Hypothalamus (tissue), 51 donors: Measurements from ENCODE around the gene INPP5D.

Source experiments
- DNase-seq, 51 donors: peaks; one replicate each; lab custom pipeline; 2025; lab: John Stamatoyannopoulos, UW

Gene INPP5D

DNA sequence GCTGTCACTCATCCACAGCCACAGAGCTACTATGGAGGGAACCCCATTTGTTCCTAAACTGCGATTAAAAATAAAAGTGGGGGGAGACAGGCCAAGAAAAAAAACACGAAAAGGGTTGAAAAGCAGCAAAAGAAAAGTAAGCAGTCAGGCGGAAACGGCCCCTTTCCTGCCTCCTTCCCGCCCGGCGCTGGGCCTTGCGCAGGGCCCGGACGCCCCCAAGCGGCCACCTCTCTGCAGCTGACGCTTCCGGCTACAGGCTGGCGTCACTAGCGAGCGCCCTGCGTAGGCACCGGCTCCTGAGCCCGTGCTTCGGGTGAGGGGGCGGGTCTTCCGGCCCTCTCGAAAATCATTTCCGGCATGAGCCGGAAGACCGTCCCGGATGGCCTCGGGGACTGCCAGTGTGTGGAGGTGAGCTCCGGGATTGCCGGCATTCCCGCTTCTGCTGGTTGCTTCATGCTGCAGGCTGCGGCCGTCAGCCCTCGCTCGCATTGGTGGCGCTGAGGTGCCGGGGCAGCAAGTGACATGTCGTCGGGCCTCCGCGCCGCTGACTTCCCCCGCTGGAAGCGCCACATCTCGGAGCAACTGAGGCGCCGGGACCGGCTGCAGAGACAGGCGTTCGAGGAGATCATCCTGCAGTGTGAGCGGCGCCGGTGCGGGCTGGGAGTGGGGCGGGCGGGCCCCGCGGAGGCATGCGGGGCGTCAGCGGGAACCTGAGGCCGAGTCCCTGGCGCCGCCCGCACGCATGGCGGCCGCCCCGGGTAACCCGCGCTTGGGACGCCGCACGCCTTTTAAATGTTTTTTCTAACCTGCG lies 191.4 kb downstream of the INPP5D start, which contains the start of gene ATG16L1:
ATG16L1 (plus strand) TSS at position 368 of the 811 bp plus-strand sequence; CDS start at position 523, 155 bp downstream.
- DNase-seq = peak; percentile 10 to 97 (median 93)

GRCh38 chr2:233252227-233252626 lies 192.1 kb downstream of the INPP5D start:
- peak in 1 of 51 donors; percentile 13 for DNase-seq

GRCh38 chr2:233255151-233255550 lies 195.0 kb downstream of the INPP5D start:
- DNase-seq = no peak

DNA sequence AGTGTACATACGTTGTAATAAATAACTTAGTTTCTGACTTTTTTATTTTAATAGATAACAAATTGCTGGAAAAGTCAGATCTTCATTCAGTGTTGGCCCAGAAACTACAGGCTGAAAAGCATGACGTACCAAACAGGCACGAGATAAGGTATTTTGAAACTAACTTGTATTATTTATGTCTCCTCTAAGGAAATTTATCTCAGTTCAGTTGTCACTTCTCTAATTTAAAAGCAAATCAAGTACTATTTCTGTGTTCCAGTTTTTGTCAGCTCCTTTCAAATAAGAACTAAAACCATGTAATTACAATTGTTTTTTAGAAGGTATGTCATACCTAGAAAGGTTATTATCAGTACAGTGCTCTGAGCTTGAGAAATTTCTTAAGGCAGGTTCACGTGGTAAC lies 195.9 kb downstream of the INPP5D start:
- DNase-seq = no peak
